Liver (tissue), 3 donors: ENCODE measurements around the gene FREM3.

ENCODE experiments used
- EGR1 ChIP-seq, 2 donors: IDR thresholded peaks; 2 replicates each; pipeline ENCODE4 v1.6.1; 2016 to 2018; ENCODE audit warnings: antibody characterized with exemption in 2 of 2, low read depth in 2 of 2
- GABPA ChIP-seq, 2 donors: IDR thresholded peaks in 1 of 2; conservative IDR thresholded peaks in 1 of 2; 2 replicates each; pipeline ENCODE4 v1.6.1; 2016; ENCODE audit warnings: antibody characterized with exemption in 2 of 2, mild to moderate bottlenecking in 1 of 2, moderate library complexity in 1 of 2
- MAX ChIP-seq: IDR thresholded peaks from 2 replicates; pipeline ENCODE4 v1.6.1; 2016; ENCODE audit warnings: antibody characterized with exemption
- RXRA ChIP-seq, 2 donors: IDR thresholded peaks; 2 replicates each; pipeline ENCODE4 v1.6.1; 2017 to 2018; ENCODE audit warnings: antibody characterized with exemption in 2 of 2, mild to moderate bottlenecking in 1 of 2
- SP1 ChIP-seq: IDR thresholded peaks from 2 replicates; pipeline ENCODE4 v1.6.1; 2018; ENCODE audit warnings: antibody characterized with exemption, mild to moderate bottlenecking
- TF ChIP-seq, protein P1 (sequence below): fragments of 150-350 bp; IDR thresholded peaks from 2 replicates; pipeline ENCODE4 v1.5.1; 2017; ENCODE audit warnings: improper control_type of control experiment, low read depth, low read length; ENCODE audit not compliant: missing input control
- TF ChIP-seq, protein P2 (sequence below): IDR thresholded peaks from 2 replicates; pipeline ENCODE4 v1.6.1; 2016; ENCODE audit warnings: antibody characterized with exemption
- donor health status: healthy.
- donor health status: healthy.

GRCh38 chr4:143617994-143618679 is 82.3 kb downstream of the FREM3 start:
- TF ChIP-seq, protein P1, sequence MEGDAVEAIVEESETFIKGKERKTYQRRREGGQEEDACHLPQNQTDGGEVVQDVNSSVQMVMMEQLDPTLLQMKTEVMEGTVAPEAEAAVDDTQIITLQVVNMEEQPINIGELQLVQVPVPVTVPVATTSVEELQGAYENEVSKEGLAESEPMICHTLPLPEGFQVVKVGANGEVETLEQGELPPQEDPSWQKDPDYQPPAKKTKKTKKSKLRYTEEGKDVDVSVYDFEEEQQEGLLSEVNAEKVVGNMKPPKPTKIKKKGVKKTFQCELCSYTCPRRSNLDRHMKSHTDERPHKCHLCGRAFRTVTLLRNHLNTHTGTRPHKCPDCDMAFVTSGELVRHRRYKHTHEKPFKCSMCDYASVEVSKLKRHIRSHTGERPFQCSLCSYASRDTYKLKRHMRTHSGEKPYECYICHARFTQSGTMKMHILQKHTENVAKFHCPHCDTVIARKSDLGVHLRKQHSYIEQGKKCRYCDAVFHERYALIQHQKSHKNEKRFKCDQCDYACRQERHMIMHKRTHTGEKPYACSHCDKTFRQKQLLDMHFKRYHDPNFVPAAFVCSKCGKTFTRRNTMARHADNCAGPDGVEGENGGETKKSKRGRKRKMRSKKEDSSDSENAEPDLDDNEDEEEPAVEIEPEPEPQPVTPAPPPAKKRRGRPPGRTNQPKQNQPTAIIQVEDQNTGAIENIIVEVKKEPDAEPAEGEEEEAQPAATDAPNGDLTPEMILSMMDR: no peak
- TF ChIP-seq GABPA (IDR thresholded peaks at IDR 0.05 in 1 of 2, conservative IDR thresholded peaks at IDR 0.05 in 1 of 2) (no peak), SP1 (no peak), MAX (no peak), EGR1 (IDR thresholded peaks at IDR 0.05; ENCODE audit: low read depth in 2 of 2) (no peak), RXRA (IDR thresholded peaks at IDR 0.05) (no peak)
- TF ChIP-seq, protein P2, sequence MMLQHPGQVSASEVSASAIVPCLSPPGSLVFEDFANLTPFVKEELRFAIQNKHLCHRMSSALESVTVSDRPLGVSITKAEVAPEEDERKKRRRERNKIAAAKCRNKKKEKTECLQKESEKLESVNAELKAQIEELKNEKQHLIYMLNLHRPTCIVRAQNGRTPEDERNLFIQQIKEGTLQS: no peak
